ENCODE results near the gene SPTSSB.

Gene SPTSSB

GRCh38 chr3:161390200-161390599 is 18.9 kb upstream of the SPTSSB start:
- no peak for DNase-seq

GRCh38 chr3:161389445-161390035 is 18.2 kb upstream of the SPTSSB start:
- peak; percentile 56 to 67 (median 62) for DNase-seq

- peak; percentile 40 to 90 (median 83) for DNase-seq
Measured at GRCh38 chr3:161388855-161389254, 17.5 kb upstream of the SPTSSB start.

- peak; percentile 10 to 48 (median 30) for DNase-seq
Measured at GRCh38 chr3:161386991-161387770, 15.9 kb upstream of the SPTSSB start.

- peak in 2 of 3 donors; percentile 18 to 44 for DNase-seq
Measured at GRCh38 chr3:161372321-161373260, 1.3 kb upstream of the SPTSSB start.

- no peak for DNase-seq
Measured at GRCh38 chr3:161369531-161369930, 1.8 kb downstream of the SPTSSB start.

GRCh38 chr3:161366094-161366493 is 5.2 kb downstream of the SPTSSB start:
- no peak for DNase-seq

GRCh38 chr3:161358488-161358887 is 12.8 kb downstream of the SPTSSB start:
- DNase-seq = no peak

GRCh38 chr3:161356287-161356686 is 15.0 kb downstream of the SPTSSB start:
- no peak for DNase-seq

GRCh38 chr3:161355508-161355907 is 15.8 kb downstream of the SPTSSB start:
- DNase-seq = no peak

- no peak for DNase-seq
Measured at GRCh38 chr3:161354554-161354953, 16.8 kb downstream of the SPTSSB start.

GRCh38 chr3:161351330-161351729 is 20.0 kb downstream of the SPTSSB start:
- no peak for DNase-seq

GRCh38 chr3:161350916-161351315 is 20.4 kb downstream of the SPTSSB start:
- DNase-seq = no peak

- DNase-seq = peak; percentile 31 to 47 (median 37)
Measured at GRCh38 chr3:161349529-161350312, 21.6 kb downstream of the SPTSSB start.

GRCh38 chr3:161348796-161349400 is 22.4 kb downstream of the SPTSSB start:
- DNase-seq = no peak

GRCh38 chr3:161347726-161348125 is 23.6 kb downstream of the SPTSSB start:
- no peak for DNase-seq

GRCh38 chr3:161345023-161345422 is 26.3 kb downstream of the SPTSSB start:
- no peak for DNase-seq

GRCh38 chr3:161343986-161344385 is 27.3 kb downstream of the SPTSSB start:
- DNase-seq = no peak

GRCh38 chr3:161343540-161343939 is 27.8 kb downstream of the SPTSSB start:
- DNase-seq = no peak

- no peak for DNase-seq
Measured at GRCh38 chr3:161342629-161343028, 28.7 kb downstream of the SPTSSB start.

GRCh38 chr3:161339517-161340500 is 31.5 kb downstream of the SPTSSB start:
- DNase-seq = no peak
